Neural cell (in vitro differentiated cells): ENCODE data around the gene MFRP. TPM values are rescaled to one million over a fixed set of nuclear protein-coding genes. Genes with fewer than 3 reads are reported as not detected.

ENCODE experiments used
- H2AFZ ChIP-seq: fragments of 200-600, 300-800 bp; sonication (generic), shearing (Covaris generic); 2 replicates; pipeline ENCODE4 v1.6.0; 2014; ENCODE audit warnings: low read depth, mild to moderate bottlenecking, antibody characterized with exemption, low read length, moderate library complexity
- H3F3A ChIP-seq: fragments of 200-600 bp; shearing (Covaris generic); 2 replicates; pipeline ENCODE4 v1.6.1; 2016; ENCODE audit warnings: mild to moderate bottlenecking, moderate library complexity, mixed read lengths, antibody characterized with exemption, low read length; ENCODE audit not compliant: insufficient read depth, poor library complexity, severe bottlenecking
- H3K27ac ChIP-seq: fragments of 200-600, 300-800 bp; sonication (generic), shearing (Covaris generic); 2 replicates; pipeline ENCODE4 v1.5.1; 2014; ENCODE audit warnings: mild to moderate bottlenecking, low read length, moderate library complexity
- H3K27me3 ChIP-seq: fragments of 300-800, 200-600 bp; sonication (generic), shearing (Covaris generic); 2 replicates; pipeline ENCODE4 v1.6.0; 2014; ENCODE audit warnings: mild to moderate bottlenecking, low read depth, low read length, moderate library complexity; ENCODE audit not compliant: insufficient read depth
- H3K36me3 ChIP-seq: fragments of 300-800, 200-600 bp; sonication (generic), shearing (Covaris generic); 2 replicates; pipeline ENCODE4 v1.5.1; 2014; ENCODE audit warnings: mild to moderate bottlenecking, antibody characterized with exemption, low read length, moderate library complexity; ENCODE audit not compliant: insufficient read depth
- H3K4me2 ChIP-seq: fragments of 300-800, 200-600 bp; sonication (generic), shearing (Covaris generic); 2 replicates; pipeline ENCODE4 v1.6.0; 2014; ENCODE audit warnings: mild to moderate bottlenecking, low read length
- H3K4me3 ChIP-seq: fragments of 300-800, 200-600 bp; sonication (generic), shearing (Covaris generic); 2 replicates; pipeline ENCODE4 v1.5.1; 2014; ENCODE audit warnings: mild to moderate bottlenecking, low read length, moderate library complexity
- H3K79me2 ChIP-seq: fragments of 200-600 bp; shearing (Covaris generic); replicated peaks from 2 replicates; pipeline ENCODE4 v1.6.0; 2014; ENCODE audit warnings: mild to moderate bottlenecking, low read length, moderate library complexity; ENCODE audit not compliant: insufficient read depth
- H3K9ac ChIP-seq: fragments of 300-800, 200-600 bp; sonication (generic), shearing (Covaris generic); 2 replicates; pipeline ENCODE4 v1.6.1; 2016; ENCODE audit warnings: mild to moderate bottlenecking, low read length, mixed read lengths
- H3K9me2 ChIP-seq: fragments of 200-600 bp; shearing (Covaris generic); 2 replicates; pipeline ENCODE4 v1.6.1; 2016; ENCODE audit warnings: mild to moderate bottlenecking, low read length, mixed read lengths; ENCODE audit not compliant: insufficient read depth
- H3K9me3 ChIP-seq: fragments of 200-600, 300-800 bp; sonication (generic), shearing (Covaris generic); 2 replicates; pipeline ENCODE4 v1.6.1; 2016; ENCODE audit warnings: mild to moderate bottlenecking, mixed run types, low read length, moderate library complexity, mixed read lengths
- H4K20me1 ChIP-seq: fragments of 200-600 bp; shearing (Covaris generic); 2 replicates; pipeline ENCODE4 v1.6.1; 2016; ENCODE audit warnings: mild to moderate bottlenecking, mixed run types; ENCODE audit not compliant: insufficient read depth
- CTCF ChIP-seq: fragments of 450-650 bp; IDR thresholded peaks from 2 replicates; pipeline ENCODE4 v1.5.1; 2014; ENCODE audit warnings: antibody characterized with exemption, mild to moderate bottlenecking, moderate library complexity; ENCODE audit not compliant: poor library complexity, severe bottlenecking
- EP300 ChIP-seq: fragments of 450-650 bp; conservative IDR thresholded peaks from 2 replicates; pipeline ENCODE4 v1.6.1; 2014; ENCODE audit warnings: antibody characterized with exemption, mild to moderate bottlenecking, moderate library complexity; ENCODE audit not compliant: poor library complexity, severe bottlenecking
- EZH2 ChIP-seq: fragments of 200-600, 300-800 bp; shearing (Covaris generic), sonication (generic); IDR thresholded peaks from 2 replicates; pipeline ENCODE4 v1.6.1; 2014; ENCODE audit warnings: antibody characterized with exemption, low read length, borderline replicate concordance, mild to moderate bottlenecking; ENCODE audit not compliant: insufficient read depth, poor library complexity, severe bottlenecking
- MXI1 ChIP-seq: fragments of 450-650 bp; conservative IDR thresholded peaks from 2 replicates; pipeline ENCODE4 v1.6.1; 2014; ENCODE audit warnings: antibody characterized with exemption, mild to moderate bottlenecking; ENCODE audit not compliant: poor library complexity, severe bottlenecking
- POLR2AphosphoS5 ChIP-seq: IDR thresholded peaks from 2 replicates; pipeline ENCODE4 v1.6.1; 2012
- RAD21 ChIP-seq: fragments of 450-650 bp; conservative IDR thresholded peaks from 2 replicates; pipeline ENCODE4 v1.6.1; 2014; ENCODE audit warnings: antibody characterized with exemption, mild to moderate bottlenecking, moderate library complexity
- REST ChIP-seq: IDR thresholded peaks from 2 replicates; pipeline ENCODE4 v1.6.1; 2012; ENCODE audit warnings: borderline replicate concordance
- SMC3 ChIP-seq: fragments of 450-650 bp; conservative IDR thresholded peaks from 2 replicates; pipeline ENCODE4 v1.6.1; 2014; ENCODE audit warnings: antibody characterized with exemption, mild to moderate bottlenecking, moderate library complexity; ENCODE audit not compliant: poor library complexity
- TAF1 ChIP-seq: IDR thresholded peaks from 2 replicates; pipeline ENCODE4 v1.6.1; 2012; ENCODE audit warnings: low read depth
- polyA plus RNA-seq: library from polyadenylated mRNA; depleted of rRNA; stranded (reverse); fragments of >200 nt; gene quantifications from 2 replicates; pipeline ENCODE4 v1.2.3, GENCODE V29; 2014

MFRP gene
- polyA plus RNA-seq, 1 donor from 2014 or later: not detected

- H3K9ac ChIP-seq: no peak overlapping the region
- no peaks in the 10 kb centered on the region for H3K9me3 ChIP-seq
- TF ChIP-seq SMC3 (no peak), TAF1 (no peak), EP300 (no peak), CTCF (no peak), REST (no peak), POLR2AphosphoS5 (no peak), RAD21 (no peak), MXI1 (no peak), EZH2 (no peak)
- H3K36me3 ChIP-seq: no peaks in the 10 kb centered on the region
- H3K79me2 ChIP-seq: no peaks in the 10 kb centered on the region
- H3K27ac ChIP-seq: no peak overlapping the region
- no peak overlapping the region for H2AFZ ChIP-seq
- no peaks in the 10 kb centered on the region for H3F3A ChIP-seq
- no peaks in the 10 kb centered on the region for H3K27me3 ChIP-seq
- H3K9me2 ChIP-seq: no peaks in the 10 kb centered on the region
- H4K20me1 ChIP-seq: no peaks in the 10 kb centered on the region
- H3K4me3 ChIP-seq: no peak overlapping the region
- H3K4me2 ChIP-seq: no peak overlapping the region
These were observed 24.6 kb upstream of the MFRP start for GRCh38 chr11:119371067-119371601.

GRCh38 chr11:119370486-119371046 is 24.1 kb upstream of the MFRP start:
- Histone ChIP-seq H3K36me3 (no peaks in the 10 kb centered on the region), H3K79me2 (no peaks in the 10 kb centered on the region), H2AFZ (no peak overlapping the region), H3K9me3 (no peaks in the 10 kb centered on the region), H3F3A (no peaks in the 10 kb centered on the region), H4K20me1 (no peaks in the 10 kb centered on the region), H3K4me2 (no peak overlapping the region), H3K4me3 (no peak overlapping the region), H3K27ac (no peak overlapping the region), H3K27me3 (no peaks in the 10 kb centered on the region), H3K9ac (no peak overlapping the region), H3K9me2 (no peaks in the 10 kb centered on the region)
- TF ChIP-seq CTCF (no peak), SMC3 (no peak), TAF1 (no peak), MXI1 (no peak), REST (no peak), RAD21 (no peak), EP300 (no peak), POLR2AphosphoS5 (no peak), EZH2 (no peak)
